Measurements from ENCODE around the gene EPSTI1.

Gene EPSTI1

GRCh38 chr13:43020794-43021193 lies 28.8 kb upstream of the EPSTI1 start:
- TF ChIP-seq CTCF (IDR thresholded peaks at IDR 0.05; ENCODE audit: borderline replicate concordance, control extremely low read depth, extremely low read depth, insufficient read depth, missing control alignments): no peak
- DNase-seq (ENCODE audit: low spot score): no peak
- in situ Hi-C loops (cut with MboI; ENCODE audit: low sequenced_read_pairs, unreplicated experiment): no loop called here

- no peak for DNase-seq (ENCODE audit: low spot score)
- in situ Hi-C loops (cut with MboI; ENCODE audit: low sequenced_read_pairs, unreplicated experiment): no loop called here
- no peak for TF ChIP-seq CTCF (IDR thresholded peaks at IDR 0.05; ENCODE audit: borderline replicate concordance, control extremely low read depth, extremely low read depth, insufficient read depth, missing control alignments)
Measured at GRCh38 chr13:43019811-43020210, 27.8 kb upstream of the EPSTI1 start.

- TF ChIP-seq CTCF (IDR thresholded peaks at IDR 0.05; ENCODE audit: borderline replicate concordance, control extremely low read depth, extremely low read depth, insufficient read depth, missing control alignments): no peak
- no peak for DNase-seq (ENCODE audit: low spot score)
- in situ Hi-C loops (cut with MboI; ENCODE audit: low sequenced_read_pairs, unreplicated experiment): no loop called here
Measured at GRCh38 chr13:43016226-43016625, 24.2 kb upstream of the EPSTI1 start.

GRCh38 chr13:43014162-43014561 lies 22.1 kb upstream of the EPSTI1 start:
- in situ Hi-C loops (cut with MboI; ENCODE audit: low sequenced_read_pairs, unreplicated experiment): no loop called here
- DNase-seq (ENCODE audit: low spot score): no peak
- no peak for TF ChIP-seq CTCF (IDR thresholded peaks at IDR 0.05; ENCODE audit: borderline replicate concordance, control extremely low read depth, extremely low read depth, insufficient read depth, missing control alignments)

- in situ Hi-C loops (cut with MboI; ENCODE audit: low sequenced_read_pairs, unreplicated experiment): no loop called here
- TF ChIP-seq CTCF (IDR thresholded peaks at IDR 0.05; ENCODE audit: borderline replicate concordance, control extremely low read depth, extremely low read depth, insufficient read depth, missing control alignments): no peak
- DNase-seq (ENCODE audit: low spot score): no peak
Measured at GRCh38 chr13:43009506-43009905, 17.5 kb upstream of the EPSTI1 start.

GRCh38 chr13:43008596-43008995 lies 16.6 kb upstream of the EPSTI1 start:
- in situ Hi-C loops (cut with MboI; ENCODE audit: low sequenced_read_pairs, unreplicated experiment): no loop called here
- DNase-seq (ENCODE audit: low spot score): no peak
- no peak for TF ChIP-seq CTCF (IDR thresholded peaks at IDR 0.05; ENCODE audit: borderline replicate concordance, control extremely low read depth, extremely low read depth, insufficient read depth, missing control alignments)
